Esophagus muscularis mucosa (tissue), 4 donors: ENCODE data around the gene HEPN1. TPM values are rescaled to one million over a fixed set of nuclear protein-coding genes. Genes with fewer than 3 reads are reported as not detected.

ENCODE experiments used
- DNase-seq: peaks from one replicate; pipeline ENCODE4 v3.0.0-alpha.2; 2017; ENCODE audit errors: extremely low spot score
- H3K27ac ChIP-seq, 4 donors: fragments of 200-600 bp; sonication (generic); replicated peaks in 1 of 4; 1 replicate in 3 of 4; 2 replicates in 1 of 4; pipeline ENCODE4 v1.5.1; 2016 to 2019; ENCODE audit warnings: mild to moderate bottlenecking in 1 of 4
- H3K27me3 ChIP-seq, 4 donors: fragments of 200-600 bp; sonication (generic); one replicate each; pipeline versions ENCODE4 v1.5.1 to v1.6.0; 2016 to 2019
- H3K36me3 ChIP-seq, 4 donors: fragments of 200-600 bp; sonication (generic); one replicate each; pipeline ENCODE4 v1.5.1; 2016 to 2019
- H3K4me1 ChIP-seq, 4 donors: fragments of 200-600 bp; sonication (generic); one replicate each; pipeline ENCODE4 v1.5.1; 2016 to 2019
- H3K4me3 ChIP-seq, 4 donors: fragments of 200-600 bp; sonication (generic); 1 replicate in 2 of 4; 2 replicates in 2 of 4; pipeline ENCODE4 v1.5.1; 2016 to 2019; ENCODE audit warnings: mild to moderate bottlenecking in 4 of 4, moderate library complexity in 1 of 4
- H3K9me3 ChIP-seq, 4 donors: fragments of 200-600 bp; sonication (generic); 1 replicate in 3 of 4; 2 replicates in 1 of 4; pipeline ENCODE4 v1.5.1; 2016 to 2019
- CTCF ChIP-seq, 3 experiments: fragments of 200-600 bp in 2 of 3; fragments of 450-650 bp in 1 of 3; sonication (generic) in 2 of 3; IDR thresholded peaks; one replicate each; pipeline ENCODE4 v1.5.1; 2017 to 2019; ENCODE audit warnings: antibody characterized with exemption in 3 of 3, mild to moderate bottlenecking in 2 of 3, moderate library complexity in 1 of 3
- EP300 ChIP-seq: sonication (generic); formaldehyde crosslinking; IDR thresholded peaks from one replicate; pipeline ENCODE4 v1.6.1; 2017; ENCODE audit warnings: antibody characterized with exemption
- POLR2A ChIP-seq: fragments of 450-650 bp; IDR thresholded peaks from one replicate; pipeline ENCODE4 v1.6.1; 2017; ENCODE audit warnings: antibody characterized with exemption, moderate library complexity, mild to moderate bottlenecking, low read depth
- POLR2AphosphoS5 ChIP-seq, 2 donors: sonication (generic); formaldehyde crosslinking; IDR thresholded peaks; one replicate each; pipeline ENCODE4 v1.6.1; 2017; ENCODE audit warnings: antibody characterized with exemption in 2 of 2
- WGBS: methylation state at CpG from one replicate; pipeline ENCODE4 v1.1.5; 2018; 5-methylcytosine and 5-hydroxymethylcytosine counted together
- intact Hi-C: fragments of 100-400 bp; cut with DNase I; formaldehyde crosslinking; loops from one replicate; pipeline ENCODE4 v1.15.1; 2023
- total RNA-seq, 4 donors: library from RNA; depleted of rRNA; stranded (reverse); fragments of >200 nt; gene quantifications; one replicate each; pipeline versions ENCODE4 v1.1.0 to v1.2.1, GENCODE V29; 2016

HEPN1 gene
- not detected for total RNA-seq

GRCh38 chr11:124918950-124919349 lies at the start of gene HEPN1:
Gene HEPN1, plus strand, starts transcription at chr11:124919250.
- WGBS = 87% methylated on average over 3 of the region's 3 CpGs
- H3K4me3 ChIP-seq = no peak within 1 kb of the TSS
- H3K36me3 ChIP-seq = no peaks in the 10 kb centered on the region
- peaks cover 0 to 23% (median 0%) of the 10 kb centered on the region in 4 donors for H3K27me3 ChIP-seq
- TF ChIP-seq POLR2AphosphoS5 (IDR thresholded peaks at IDR 0.05) (no peak), CTCF (IDR thresholded peaks at IDR 0.05) (no peak), POLR2A (no peak), EP300 (no peak)
- no peak within 1 kb of the TSS for H3K27ac ChIP-seq
- H3K9me3 ChIP-seq = no peaks in the 10 kb centered on the region
- intact Hi-C loops = no loop called here
- H3K4me1 ChIP-seq = peaks cover 5 to 17% (median 13%) of the 10 kb centered on the region in 4 donors
- DNase-seq = no peak

- intact Hi-C loops = no loop called here
- 6% methylated on average over 16 of the region's 16 CpGs for WGBS
- no peaks in the 10 kb centered on the region for H3K36me3 ChIP-seq
- TF ChIP-seq EP300 (no peak), CTCF (IDR thresholded peaks at IDR 0.05) (no peak), POLR2AphosphoS5 (IDR thresholded peaks at IDR 0.05) (no peak), POLR2A (no peak)
- H3K27me3 ChIP-seq = peaks cover 4 to 95% (median 60%) of the 10 kb centered on the region in 4 donors
- H3K4me1 ChIP-seq = peaks cover 39 to 51% (median 45%) of the 10 kb centered on the region in 4 donors
- no peak overlapping the region for H3K27ac ChIP-seq
- H3K9me3 ChIP-seq = no peaks in the 10 kb centered on the region
- no peak for DNase-seq
- no peak overlapping the region for H3K4me3 ChIP-seq
These were observed 49.7 kb upstream of the HEPN1 start for GRCh38 chr11:124869331-124869730.

- Histone ChIP-seq H3K4me3 (no peak overlapping the region), H3K9me3 (no peaks in the 10 kb centered on the region), H3K27ac (no peak overlapping the region), H3K27me3 (peaks cover 0 to 95% (median 55%) of the 10 kb centered on the region in 4 donors), H3K4me1 (peaks cover 36 to 45% (median 41%) of the 10 kb centered on the region in 4 donors), H3K36me3 (no peaks in the 10 kb centered on the region)
- intact Hi-C loops = no loop called here
- no peak for DNase-seq
- WGBS = 72% methylated on average over 14 of the region's 14 CpGs
- TF ChIP-seq CTCF (IDR thresholded peaks at IDR 0.05) = no peak
- no peak for TF ChIP-seq POLR2A
- no peak for TF ChIP-seq POLR2AphosphoS5 (IDR thresholded peaks at IDR 0.05)
- no peak for TF ChIP-seq EP300
These were observed 49.1 kb upstream of the HEPN1 start for GRCh38 chr11:124869856-124870387.

- no peak overlapping the region for H3K4me3 ChIP-seq
- H3K9me3 ChIP-seq = no peaks in the 10 kb centered on the region
- TF ChIP-seq CTCF (IDR thresholded peaks at IDR 0.05) (no peak), POLR2AphosphoS5 (IDR thresholded peaks at IDR 0.05) (no peak), POLR2A (no peak)
- H3K27ac ChIP-seq = no peak overlapping the region
- no peak for DNase-seq
- intact Hi-C loops = no loop called here
- H3K4me1 ChIP-seq = peaks cover 32 to 42% (median 36%) of the 10 kb centered on the region in 4 donors
- H3K36me3 ChIP-seq = no peaks in the 10 kb centered on the region
- 45% methylated on average over 7 of the region's 7 CpGs for WGBS
- H3K27me3 ChIP-seq = peaks cover 0 to 92% (median 50%) of the 10 kb centered on the region in 4 donors
These were observed 48.6 kb upstream of the HEPN1 start for GRCh38 chr11:124870430-124870829.

- Histone ChIP-seq H3K4me3 (no peak overlapping the region), H3K9me3 (no peaks in the 10 kb centered on the region), H3K4me1 (peaks cover 23 to 40% (median 33%) of the 10 kb centered on the region in 4 donors), H3K27me3 (peaks cover 0 to 74% (median 31%) of the 10 kb centered on the region in 4 donors), H3K27ac (no peak overlapping the region), H3K36me3 (no peaks in the 10 kb centered on the region)
- DNase-seq = no peak
- intact Hi-C loops = no loop called here
- WGBS = 57% methylated on average over 8 of the region's 8 CpGs
- TF ChIP-seq POLR2A (no peak), EP300 (no peak), CTCF (IDR thresholded peaks at IDR 0.05) (no peak), POLR2AphosphoS5 (IDR thresholded peaks at IDR 0.05) (no peak)
These were observed 46.8 kb upstream of the HEPN1 start for GRCh38 chr11:124872280-124872679.
